Measurements from ENCODE around the gene CERS4.
"Not testable (repeated sequence)": the region's sequence is repeated elsewhere in the genome, so short reads cannot be mapped to it uniquely, and the experiment has no call there.

Gene CERS4

GRCh38 chr19:8180018-8180417 lies 29.2 kb upstream of the CERS4 start:
- TF ChIP-seq, protein P1, sequence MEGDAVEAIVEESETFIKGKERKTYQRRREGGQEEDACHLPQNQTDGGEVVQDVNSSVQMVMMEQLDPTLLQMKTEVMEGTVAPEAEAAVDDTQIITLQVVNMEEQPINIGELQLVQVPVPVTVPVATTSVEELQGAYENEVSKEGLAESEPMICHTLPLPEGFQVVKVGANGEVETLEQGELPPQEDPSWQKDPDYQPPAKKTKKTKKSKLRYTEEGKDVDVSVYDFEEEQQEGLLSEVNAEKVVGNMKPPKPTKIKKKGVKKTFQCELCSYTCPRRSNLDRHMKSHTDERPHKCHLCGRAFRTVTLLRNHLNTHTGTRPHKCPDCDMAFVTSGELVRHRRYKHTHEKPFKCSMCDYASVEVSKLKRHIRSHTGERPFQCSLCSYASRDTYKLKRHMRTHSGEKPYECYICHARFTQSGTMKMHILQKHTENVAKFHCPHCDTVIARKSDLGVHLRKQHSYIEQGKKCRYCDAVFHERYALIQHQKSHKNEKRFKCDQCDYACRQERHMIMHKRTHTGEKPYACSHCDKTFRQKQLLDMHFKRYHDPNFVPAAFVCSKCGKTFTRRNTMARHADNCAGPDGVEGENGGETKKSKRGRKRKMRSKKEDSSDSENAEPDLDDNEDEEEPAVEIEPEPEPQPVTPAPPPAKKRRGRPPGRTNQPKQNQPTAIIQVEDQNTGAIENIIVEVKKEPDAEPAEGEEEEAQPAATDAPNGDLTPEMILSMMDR (IDR thresholded peaks at IDR 0.05; ENCODE audit: insufficient read depth, low read length, missing control alignments), result no peak
- CTCF ChIA-PET, result interaction anchor here (1.6 kb wide), 1 partner anchor 22 kb away, joined by 6 read pairs; no protein-coding TSS in a partner anchor
- POLR2A ChIA-PET, result no interaction called here
- no peak overlapping the region for H3K4me3 ChIP-seq (ENCODE audit: low read depth, low read length)
- no peak for DNase-seq (ENCODE audit: low read depth, low spot score)

- CTCF ChIA-PET, result no interaction called here
- no peak for DNase-seq (ENCODE audit: low read depth, low spot score)
- TF ChIP-seq, protein P1 (IDR thresholded peaks at IDR 0.05; ENCODE audit: insufficient read depth, low read length, missing control alignments), result no peak
- H3K4me3 ChIP-seq (ENCODE audit: low read depth, low read length), result no peak overlapping the region
- POLR2A ChIA-PET, result no interaction called here
Observed at GRCh38 chr19:8184274-8184673, 24.9 kb upstream of the CERS4 start.

DNA sequence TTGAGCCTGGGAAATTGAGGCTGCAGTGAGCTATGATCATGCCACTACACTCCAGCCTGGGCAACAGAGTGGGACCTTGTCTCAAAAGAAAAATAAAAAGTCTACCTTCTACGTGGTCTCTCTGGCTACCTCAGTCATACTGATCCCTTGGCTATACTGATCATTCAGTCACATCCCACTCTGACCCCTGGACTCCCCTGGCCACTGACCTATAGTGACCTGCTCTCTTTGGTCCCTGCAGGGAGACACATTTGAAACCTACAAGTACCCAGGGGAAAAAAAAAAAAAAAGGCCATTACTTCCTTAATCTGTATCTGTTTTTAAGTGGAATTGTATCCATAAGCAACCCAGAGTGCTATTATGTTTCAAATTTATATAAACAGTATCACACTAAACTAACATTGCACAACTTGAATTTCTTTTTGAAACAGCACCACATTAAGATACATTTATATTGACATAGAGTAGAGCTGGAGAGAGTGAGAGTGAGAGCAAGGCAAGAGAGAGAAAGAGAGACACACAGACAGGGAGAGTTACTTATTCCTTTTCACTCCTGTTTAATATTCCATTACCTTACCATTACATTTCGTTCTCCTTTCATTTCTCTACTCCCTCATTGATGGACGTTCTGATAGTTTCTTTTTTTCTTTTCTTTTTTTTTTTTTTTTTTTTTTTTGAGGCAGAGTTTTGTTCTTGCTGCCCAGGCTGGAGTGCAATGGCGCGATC lies 23.7 kb upstream of the CERS4 start:
- POLR2A ChIA-PET, result no interaction called here
- DNase-seq (ENCODE audit: low read depth, low spot score), result no peak
- CTCF ChIA-PET, result no interaction called here
- TF ChIP-seq, protein P1 (IDR thresholded peaks at IDR 0.05; ENCODE audit: insufficient read depth, low read length, missing control alignments), result no peak
- no peak overlapping the region for H3K4me3 ChIP-seq (ENCODE audit: low read depth, low read length)

DNA sequence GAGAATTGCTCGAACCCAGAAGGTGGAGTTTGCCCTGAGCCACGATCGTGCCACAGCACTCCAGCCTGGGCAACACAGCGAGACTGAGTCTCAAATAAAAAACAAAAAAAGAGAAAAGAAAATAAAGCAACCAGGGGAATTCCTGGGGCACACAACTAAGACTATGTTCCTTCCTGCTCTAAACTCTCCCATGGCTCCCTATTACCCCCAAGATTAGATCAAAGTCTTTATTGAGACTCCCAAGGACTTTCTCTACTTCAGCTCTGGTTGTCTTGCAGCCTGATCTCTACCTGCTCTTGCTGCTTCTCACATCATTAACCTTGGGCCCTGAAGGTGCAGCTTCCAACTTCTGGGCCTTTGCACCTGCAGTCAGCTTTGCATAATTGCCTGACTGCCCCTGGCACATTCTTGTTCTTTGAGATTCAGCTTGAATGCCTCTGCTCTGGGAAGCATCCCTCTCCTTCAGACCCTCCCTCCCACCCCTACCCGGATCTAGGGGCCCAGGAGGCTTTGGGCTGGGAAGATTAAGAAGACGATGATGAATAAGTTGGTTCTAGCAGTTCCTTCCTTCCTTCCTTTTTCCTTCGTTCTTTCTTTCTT lies 16.8 kb upstream of the CERS4 start:
- H3K4me3 ChIP-seq (ENCODE audit: low read depth, low read length), result no peak overlapping the region
- ChIA-PET CTCF (interaction anchor here (1.0 kb wide), 1 partner anchor 10 kb away, joined by 4 read pairs; no protein-coding TSS in a partner anchor), POLR2A (no interaction called here)
- TF ChIP-seq, protein P1 (IDR thresholded peaks at IDR 0.05; ENCODE audit: insufficient read depth, low read length, missing control alignments), result no peak
- DNase-seq (ENCODE audit: low read depth, low spot score), result no peak

GRCh38 chr19:8194528-8195267 lies 14.5 kb upstream of the CERS4 start:
- no peak overlapping the region for H3K4me3 ChIP-seq (ENCODE audit: low read depth, low read length)
- no peak for DNase-seq (ENCODE audit: low read depth, low spot score)
- CTCF ChIA-PET, result no interaction called here
- TF ChIP-seq, protein P1 (IDR thresholded peaks at IDR 0.05; ENCODE audit: insufficient read depth, low read length, missing control alignments), result no peak
- POLR2A ChIA-PET, result no interaction called here

DNA sequence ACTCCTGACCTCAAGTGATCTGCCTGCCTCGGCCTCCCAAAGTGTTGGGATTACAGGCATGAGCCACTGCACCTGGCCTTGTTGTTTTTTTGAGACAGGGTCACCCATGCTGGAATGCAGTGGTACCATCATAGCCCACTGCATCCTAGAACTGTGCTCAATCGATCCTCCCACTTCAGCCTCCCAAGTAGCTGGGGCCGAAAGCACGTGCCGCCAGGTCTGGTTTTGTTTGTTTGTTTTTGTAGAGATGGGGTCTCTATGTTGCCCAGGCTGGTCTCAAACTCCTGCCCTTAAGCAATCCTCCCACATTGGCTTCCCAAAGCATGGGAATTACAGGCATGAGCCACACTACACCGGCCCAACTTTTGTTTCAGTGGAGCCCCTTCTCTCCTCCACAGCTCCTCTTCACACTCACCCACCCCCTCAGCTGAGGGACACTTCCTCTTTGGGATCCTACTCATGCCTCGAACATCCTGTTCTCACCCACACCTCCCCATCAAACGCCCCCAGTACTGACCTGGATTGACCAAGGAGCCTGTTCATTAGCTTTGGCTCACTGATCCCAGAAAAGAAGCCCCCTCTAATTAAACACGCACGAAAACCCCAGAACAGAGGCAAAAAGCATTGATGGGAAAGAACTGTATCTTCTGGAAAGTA lies 12.8 kb upstream of the CERS4 start:
- TF ChIP-seq, protein P1 (IDR thresholded peaks at IDR 0.05; ENCODE audit: insufficient read depth, low read length, missing control alignments), result no peak
- H3K4me3 ChIP-seq (ENCODE audit: low read depth, low read length), result no peak overlapping the region
- CTCF ChIA-PET, result no interaction called here
- POLR2A ChIA-PET, result no interaction called here
- no peak for DNase-seq (ENCODE audit: low read depth, low spot score)

- POLR2A ChIA-PET; CTCF ChIA-PET; DNase-seq (ENCODE audit: low read depth, low spot score); H3K4me3 ChIP-seq (ENCODE audit: low read depth, low read length): not testable (repeated sequence)
Observed at GRCh38 chr19:8203288-8204120, 5.7 kb upstream of the CERS4 start.

All from AG04449 (cell line).